Breast epithelium (tissue), 3 donors: Measurements from ENCODE around the gene LIMS3.
"Not testable (repeated sequence)": the region's sequence is repeated elsewhere in the genome, so short reads cannot be mapped to it uniquely, and the experiment has no call there.

Experiments used
- CTCF ChIP-seq, 3 donors: fragments of 450-650 bp; IDR thresholded peaks; one replicate each; pipeline ENCODE4 v1.5.1; 2016 to 2017; ENCODE audit warnings: antibody characterized with exemption in 3 of 3, mild to moderate bottlenecking in 3 of 3, moderate library complexity in 3 of 3
- POLR2A ChIP-seq: fragments of 450-650 bp; IDR thresholded peaks from one replicate; pipeline ENCODE4 v1.6.1; 2016; ENCODE audit warnings: antibody characterized with exemption, mild to moderate bottlenecking, moderate library complexity
- POLR2AphosphoS5 ChIP-seq, 3 donors: sonication (generic); formaldehyde crosslinking; IDR thresholded peaks; one replicate each; pipeline ENCODE4 v1.6.1; 2017; ENCODE audit warnings: antibody characterized with exemption in 3 of 3

GRCh38 chr2:109896212-109896611, 2.3 kb upstream of the LIMS3 start:
- TF ChIP-seq CTCF (IDR thresholded peaks at IDR 0.05); POLR2AphosphoS5 (IDR thresholded peaks at IDR 0.05); POLR2A: not testable (repeated sequence)
